GM08714 (cell line): Measurements from ENCODE around the gene KDM8.
"Not testable (repeated sequence)": the region's sequence is repeated elsewhere in the genome, so short reads cannot be mapped to it uniquely, and the experiment has no call there.

Experiments used
- H3K4me3 ChIP-seq: fragments of 200-500 bp; sonication (Bioruptor generic); 2 replicates; pipeline ENCODE4 v1.5.1; 2014; ENCODE audit warnings: mild to moderate bottlenecking, low read length, inconsistent platforms
- ZNF274 ChIP-seq: IDR thresholded peaks from 2 replicates; pipeline ENCODE4 v1.6.1; 2012; ENCODE audit warnings: mild to moderate bottlenecking, low read depth, low read length

Gene KDM8

DNA sequence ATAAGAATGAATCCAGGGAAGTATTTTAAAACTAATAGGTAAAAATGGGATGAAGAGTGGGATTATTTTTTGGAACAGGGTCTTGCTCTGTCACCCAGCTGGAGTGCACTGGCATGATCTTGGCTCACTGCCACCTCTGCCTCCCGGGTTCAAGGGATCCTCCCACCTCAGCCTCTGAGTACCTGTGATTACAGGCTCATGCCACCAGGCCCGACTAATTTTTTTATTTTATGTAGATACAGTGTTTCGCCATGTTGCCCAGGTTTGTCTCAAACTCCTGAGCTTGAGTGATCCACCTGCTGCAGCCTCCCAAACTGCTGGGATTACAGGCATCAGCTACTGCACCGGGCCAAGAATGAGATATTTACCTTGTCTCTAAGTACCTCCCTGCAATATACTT is 43.1 kb downstream of the KDM8 start:
- no peak for TF ChIP-seq ZNF274
- no peak overlapping the region for H3K4me3 ChIP-seq

DNA sequence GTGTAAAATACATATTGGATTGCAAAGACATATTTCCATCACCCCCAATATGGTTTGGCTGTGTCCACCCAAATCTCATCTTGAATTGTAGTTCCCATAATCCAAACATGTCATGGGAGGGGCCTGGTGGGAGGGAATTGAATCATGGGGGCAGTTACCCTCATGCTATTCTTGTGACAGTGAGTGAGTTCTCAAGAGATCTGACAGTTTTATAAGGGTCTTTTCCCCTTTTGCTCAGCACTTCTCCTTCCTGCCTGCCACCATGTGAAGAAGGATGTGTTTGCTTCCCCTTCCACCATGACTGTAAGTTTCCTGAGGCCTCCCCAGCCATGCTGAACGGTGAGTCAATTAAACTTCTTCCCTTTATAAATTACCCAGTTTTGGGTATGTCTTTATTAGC is 43.8 kb downstream of the KDM8 start:
- H3K4me3 ChIP-seq, result not testable (repeated sequence)

DNA sequence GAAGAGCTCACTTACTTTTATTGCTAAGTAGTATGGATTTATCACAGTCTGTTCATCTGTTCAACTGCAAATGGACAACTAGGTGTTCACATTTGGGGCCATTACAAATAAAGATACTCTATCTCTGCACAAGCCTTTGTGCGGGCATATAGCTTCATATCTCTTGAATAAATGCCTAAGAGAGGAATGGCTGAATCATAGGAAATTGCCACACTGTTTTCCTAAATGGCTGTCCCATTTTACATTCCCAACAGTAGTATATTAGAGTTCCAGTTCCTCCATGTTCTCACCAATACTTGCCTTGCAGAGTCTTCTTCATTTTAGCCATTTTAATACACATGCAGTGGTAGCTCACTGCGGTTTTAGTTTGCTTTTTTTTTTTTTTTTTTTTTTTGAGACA is 44.7 kb downstream of the KDM8 start:
- TF ChIP-seq ZNF274, result no peak
- no peak overlapping the region for H3K4me3 ChIP-seq

DNA sequence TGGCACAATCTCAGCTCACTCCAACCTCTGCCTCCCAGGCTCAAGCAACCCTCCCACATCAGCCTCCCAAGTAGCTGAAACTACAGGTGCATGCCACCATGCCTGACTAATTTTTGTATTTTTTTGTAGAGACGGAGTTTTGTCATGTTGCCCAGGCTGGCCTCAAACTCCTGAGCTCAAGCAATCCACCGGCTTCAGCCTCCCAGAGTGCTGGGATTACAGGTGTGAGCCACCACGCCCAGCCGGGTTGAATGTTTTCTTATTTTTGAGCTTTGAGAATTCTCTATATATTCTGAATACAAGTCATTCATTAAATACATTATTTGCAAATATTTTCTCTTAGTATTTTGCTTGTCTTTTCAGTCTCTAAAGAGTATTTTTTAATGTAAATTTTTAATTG is 45.6 kb downstream of the KDM8 start:
- H3K4me3 ChIP-seq, result not testable (repeated sequence)

DNA sequence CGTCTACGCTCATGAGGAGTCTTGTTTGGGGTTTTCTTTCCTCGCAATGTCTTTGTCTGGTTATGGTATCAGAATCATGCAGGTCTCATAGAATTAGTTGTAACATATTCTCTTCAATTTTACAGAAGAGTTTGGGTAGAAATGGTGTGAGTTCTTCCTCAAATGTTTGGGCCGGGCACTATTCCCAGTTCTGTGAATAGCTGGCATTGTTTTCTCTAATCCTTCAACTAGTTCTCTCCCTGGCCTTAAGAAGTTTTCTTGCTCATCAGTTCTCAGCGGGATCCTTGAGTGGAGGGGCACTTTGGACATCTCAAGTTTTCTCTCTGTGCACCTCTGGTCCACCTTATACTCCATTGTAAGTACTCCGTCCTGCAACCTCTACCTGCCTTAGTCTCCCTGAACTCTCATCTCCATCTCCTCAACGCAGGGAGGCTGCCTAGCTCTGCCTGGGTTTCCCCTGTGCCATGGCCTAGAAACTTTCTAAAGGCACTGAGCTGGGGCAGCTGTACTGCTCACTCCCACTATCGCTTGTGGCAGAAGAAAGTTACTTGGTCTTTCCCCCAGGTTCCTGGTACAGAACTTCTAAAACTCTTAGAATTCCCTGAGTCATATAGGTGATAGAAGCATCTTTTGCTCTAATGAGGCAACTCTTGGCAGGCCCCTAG is 48.3 kb downstream of the KDM8 start:
- TF ChIP-seq ZNF274, result no peak
- no peak overlapping the region for H3K4me3 ChIP-seq

DNA sequence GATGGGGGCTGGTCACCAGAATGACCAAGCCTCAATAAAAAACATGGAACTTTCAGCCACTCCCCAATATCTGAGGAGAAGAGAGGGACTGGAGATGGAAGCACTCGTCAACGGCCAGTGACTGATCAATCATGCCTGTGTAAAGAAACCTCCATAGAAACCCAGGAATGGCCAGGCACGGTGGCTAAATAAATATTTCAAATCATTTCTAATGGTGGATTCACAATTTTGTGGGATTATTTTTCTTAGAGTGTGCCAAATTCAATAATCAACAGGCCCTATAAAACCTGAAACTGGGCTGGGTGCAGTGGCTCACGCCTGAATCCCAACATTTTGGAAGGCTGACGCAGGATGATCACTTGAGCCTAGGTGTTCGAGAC is 48.9 kb downstream of the KDM8 start:
- H3K4me3 ChIP-seq, result no peak overlapping the region
- TF ChIP-seq ZNF274, result no peak

DNA sequence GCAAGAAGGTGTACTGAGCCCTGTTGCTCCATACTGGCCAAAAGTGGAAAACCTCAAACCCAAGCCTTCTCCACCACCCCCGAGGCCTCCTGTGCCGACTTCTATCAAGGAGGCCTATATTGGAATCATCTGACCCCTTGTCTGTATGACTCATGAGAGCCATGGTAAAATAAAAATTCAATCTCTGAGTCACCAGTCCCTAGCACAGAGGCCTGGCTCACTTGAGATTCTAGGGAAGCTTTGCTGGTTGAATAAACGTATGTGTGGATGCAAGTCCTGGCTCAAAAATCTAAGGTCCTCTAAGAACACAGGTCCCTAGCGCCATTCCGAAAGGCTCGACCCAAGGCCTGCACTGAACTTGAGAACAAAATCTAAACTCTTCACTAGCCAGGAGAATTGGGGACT is 50.2 kb downstream of the KDM8 start:
- no peak overlapping the region for H3K4me3 ChIP-seq
- TF ChIP-seq ZNF274, result no peak

DNA sequence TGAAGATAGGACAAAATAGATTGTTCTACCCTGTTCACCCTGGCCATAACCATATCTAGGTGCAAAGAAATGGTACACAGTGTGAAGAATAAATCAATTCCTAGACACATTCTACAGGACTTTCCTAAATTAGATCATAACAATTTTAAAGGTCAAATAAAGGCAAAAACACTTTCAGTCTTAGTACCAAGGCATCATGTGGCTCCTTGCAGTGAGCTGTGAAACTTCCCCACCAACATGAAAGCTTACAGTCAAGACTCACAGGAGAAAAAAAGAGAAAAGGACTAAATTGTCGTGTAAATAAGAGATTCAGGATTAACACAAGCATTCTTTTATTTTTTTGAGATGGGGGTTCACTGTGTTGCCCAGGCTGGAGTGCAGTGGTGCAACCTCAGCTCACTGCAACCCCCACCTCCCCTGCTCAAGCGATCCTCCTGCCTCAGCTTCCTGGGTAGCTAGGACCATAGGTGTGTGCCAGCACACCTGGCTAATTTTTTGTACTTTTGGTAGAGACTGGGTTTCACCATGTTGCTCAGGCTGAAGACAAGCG is 51.0 kb downstream of the KDM8 start:
- TF ChIP-seq ZNF274, result no peak
- H3K4me3 ChIP-seq, result no peak overlapping the region

DNA sequence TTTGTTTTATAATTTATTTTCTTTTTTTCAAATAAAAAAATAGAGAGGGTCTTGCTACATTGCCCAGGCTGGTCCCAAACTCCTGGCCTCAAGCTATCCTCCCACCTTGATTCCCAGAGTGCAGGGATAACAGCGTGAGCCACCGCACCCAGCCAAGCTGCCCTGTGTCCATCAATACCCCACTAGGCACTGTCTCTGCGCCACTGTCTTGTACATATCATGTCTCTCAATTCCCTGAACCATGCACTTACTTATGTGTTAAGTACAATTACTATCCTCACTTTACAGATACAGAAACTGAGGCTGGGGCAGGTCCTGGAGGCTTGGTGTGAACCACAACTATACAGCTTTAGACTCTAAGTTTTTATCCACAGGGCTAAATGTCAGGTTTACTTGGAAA is 53.5 kb downstream of the KDM8 start:
- no peak for TF ChIP-seq ZNF274
- H3K4me3 ChIP-seq, result no peak overlapping the region

DNA sequence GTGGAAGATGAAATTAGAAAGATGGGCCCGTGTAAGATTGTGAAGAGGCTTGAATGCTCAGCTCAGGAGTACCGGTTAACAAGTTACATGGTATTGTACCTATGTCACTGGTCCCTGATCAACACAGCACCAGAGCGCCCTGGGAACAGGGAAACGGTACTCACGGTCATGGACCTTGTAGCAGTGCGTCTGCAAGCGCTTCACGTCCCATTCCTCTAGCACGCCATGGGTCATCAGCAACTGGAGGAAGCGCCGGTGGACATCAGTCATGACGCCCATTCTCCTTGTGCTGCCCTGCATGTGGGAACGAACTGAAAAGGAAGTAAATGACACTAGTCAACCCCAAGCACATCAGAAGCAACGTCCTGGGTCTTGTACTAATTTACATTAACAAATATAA is 53.9 kb downstream of the KDM8 start:
- no peak overlapping the region for H3K4me3 ChIP-seq
- TF ChIP-seq ZNF274, result no peak

DNA sequence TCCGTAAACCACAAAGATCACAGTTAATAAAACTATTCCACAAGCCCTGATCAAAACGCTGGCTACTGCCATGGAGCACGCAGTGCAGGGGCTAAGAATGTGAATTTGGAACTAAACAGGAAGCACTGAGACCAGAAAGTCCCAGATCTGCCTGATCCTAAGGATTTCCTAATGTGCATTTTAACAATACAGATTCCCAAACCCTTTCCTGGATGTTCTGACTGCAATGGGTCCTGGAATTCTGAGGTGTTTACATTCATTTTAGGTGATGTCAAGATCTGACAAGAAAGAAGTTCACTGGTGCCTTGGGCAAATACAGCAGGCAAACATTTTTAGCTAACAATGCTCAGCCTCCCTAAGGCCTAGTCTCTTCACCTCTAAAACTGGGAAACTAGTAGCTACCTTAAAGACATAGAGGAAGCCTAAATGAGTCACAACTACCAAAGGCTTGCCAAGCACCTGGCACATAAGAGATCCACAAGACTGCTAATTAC is 55.0 kb downstream of the KDM8 start:
- TF ChIP-seq ZNF274, result no peak
- H3K4me3 ChIP-seq, result no peak overlapping the region

DNA sequence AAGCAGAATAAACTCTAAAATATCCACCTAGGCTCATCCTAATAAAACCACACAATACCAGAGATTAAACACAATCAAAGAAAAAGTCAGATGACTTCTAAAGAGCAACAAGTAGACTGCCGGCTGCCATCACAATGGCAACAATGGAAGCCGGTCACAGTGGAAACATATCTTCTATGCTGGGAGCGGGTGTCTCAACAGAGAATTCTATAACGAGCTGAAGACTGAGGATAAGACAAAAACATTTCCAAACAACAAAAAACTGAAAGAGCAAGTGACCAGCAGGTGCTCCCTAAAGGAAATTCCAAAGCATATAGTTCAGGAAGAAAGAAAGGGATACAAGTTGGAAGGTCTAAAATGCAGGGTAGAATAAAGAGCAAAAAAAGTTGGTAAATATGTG is 56.4 kb downstream of the KDM8 start:
- TF ChIP-seq ZNF274, result no peak
- no peak overlapping the region for H3K4me3 ChIP-seq

DNA sequence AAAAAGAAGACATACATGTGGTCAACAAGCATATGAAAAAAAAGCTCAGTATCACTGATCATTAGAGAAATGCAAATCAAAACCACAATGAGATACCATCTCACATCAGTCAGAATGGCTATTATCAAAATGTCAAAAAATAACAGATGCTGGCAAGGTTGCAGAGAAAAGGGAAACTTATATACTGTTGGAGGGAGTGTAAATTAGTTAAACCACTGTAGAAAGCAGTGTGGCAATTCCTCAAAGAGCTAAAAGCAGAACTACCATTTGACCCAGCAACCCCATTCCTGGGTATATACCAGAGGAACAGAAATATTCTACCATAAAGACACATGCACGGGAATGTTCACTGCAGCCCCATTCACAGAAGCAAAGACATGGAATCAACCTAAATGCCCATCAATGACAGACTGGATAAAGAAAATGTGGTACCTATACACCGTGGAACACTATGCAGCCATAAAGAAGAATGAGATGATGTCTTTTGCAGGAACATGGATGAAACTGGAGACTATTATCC is 59.6 kb downstream of the KDM8 start:
- not testable (repeated sequence) for H3K4me3 ChIP-seq

DNA sequence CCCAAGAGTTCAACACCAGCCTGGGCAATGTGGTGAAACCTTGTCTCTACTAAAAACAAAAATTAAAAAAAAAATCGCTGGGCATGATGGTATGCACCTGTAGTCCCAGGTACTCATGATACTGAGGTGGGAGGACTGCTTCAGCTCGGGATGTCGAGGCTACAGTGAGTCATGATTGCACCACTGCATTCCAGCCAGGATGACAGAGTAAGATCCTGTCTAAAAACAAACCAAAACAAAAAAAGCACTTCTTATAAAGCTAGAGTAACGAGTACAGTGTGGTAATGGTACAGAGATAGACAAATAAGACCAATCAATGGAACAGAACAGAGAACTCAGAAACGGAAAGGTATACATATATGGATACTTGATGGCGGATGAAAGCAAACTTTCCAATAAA is 60.8 kb downstream of the KDM8 start:
- TF ChIP-seq ZNF274, result no peak
- no peak overlapping the region for H3K4me3 ChIP-seq

DNA sequence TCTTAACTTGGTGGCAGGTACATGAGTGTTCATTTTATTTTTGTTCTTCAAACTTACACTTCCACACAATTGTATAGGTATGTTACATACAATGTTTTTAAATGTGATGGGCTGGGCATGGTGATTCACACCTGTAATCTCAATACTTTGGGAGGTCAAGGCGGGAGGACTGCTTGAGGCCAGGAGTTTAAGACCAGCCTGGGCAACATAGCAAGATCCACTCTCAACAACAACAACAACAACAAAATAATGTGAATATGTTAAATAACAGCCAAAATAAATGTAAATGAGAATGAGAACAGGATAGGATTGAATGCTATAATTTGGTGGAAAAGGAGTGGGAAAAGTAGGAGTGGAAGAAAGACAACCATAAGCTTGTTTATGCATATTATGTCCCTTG is 62.7 kb downstream of the KDM8 start:
- no peak overlapping the region for H3K4me3 ChIP-seq
- no peak for TF ChIP-seq ZNF274
